Measurements from ENCODE around the gene KCNMA1. TPM values are rescaled to one million over a fixed set of nuclear protein-coding genes. Genes with fewer than 3 reads are reported as not detected.
"Not testable (repeated sequence)": the region's sequence is repeated elsewhere in the genome, so short reads cannot be mapped to it uniquely, and the experiment has no call there.

KCNMA1 gene
- total RNA-seq, 1 experiment from 2014 or later = 143 TPM

DNA sequence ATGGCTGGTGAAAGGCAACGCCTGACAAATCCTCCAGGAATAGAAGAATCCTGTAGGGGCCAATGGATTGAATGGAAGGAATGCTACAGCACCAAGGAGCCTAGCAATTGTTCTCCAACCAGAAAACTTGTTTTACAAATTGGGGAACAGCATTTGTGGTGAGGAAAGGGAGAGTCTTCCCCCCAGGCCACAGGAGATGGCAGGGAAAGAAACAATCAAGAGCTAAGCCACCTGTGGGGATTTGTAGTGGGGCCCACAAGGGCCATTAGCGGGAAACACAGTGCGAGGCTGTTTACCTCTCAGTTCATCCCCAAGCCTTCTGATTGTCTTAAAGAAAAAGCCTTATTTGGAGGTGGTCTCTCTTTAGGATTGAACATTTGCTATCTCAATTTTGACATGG is 48.5 kb upstream of the KCNMA1 start:
- TF ChIP-seq EZH2 (IDR thresholded peaks at IDR 0.05; ENCODE audit: low read length, unreplicated experiment) (no peak), EZH2phosphoT487 (IDR thresholded peaks at IDR 0.05; ENCODE audit: borderline replicate concordance, low read length) (no peak)
- TF ChIP-seq, protein P1, sequence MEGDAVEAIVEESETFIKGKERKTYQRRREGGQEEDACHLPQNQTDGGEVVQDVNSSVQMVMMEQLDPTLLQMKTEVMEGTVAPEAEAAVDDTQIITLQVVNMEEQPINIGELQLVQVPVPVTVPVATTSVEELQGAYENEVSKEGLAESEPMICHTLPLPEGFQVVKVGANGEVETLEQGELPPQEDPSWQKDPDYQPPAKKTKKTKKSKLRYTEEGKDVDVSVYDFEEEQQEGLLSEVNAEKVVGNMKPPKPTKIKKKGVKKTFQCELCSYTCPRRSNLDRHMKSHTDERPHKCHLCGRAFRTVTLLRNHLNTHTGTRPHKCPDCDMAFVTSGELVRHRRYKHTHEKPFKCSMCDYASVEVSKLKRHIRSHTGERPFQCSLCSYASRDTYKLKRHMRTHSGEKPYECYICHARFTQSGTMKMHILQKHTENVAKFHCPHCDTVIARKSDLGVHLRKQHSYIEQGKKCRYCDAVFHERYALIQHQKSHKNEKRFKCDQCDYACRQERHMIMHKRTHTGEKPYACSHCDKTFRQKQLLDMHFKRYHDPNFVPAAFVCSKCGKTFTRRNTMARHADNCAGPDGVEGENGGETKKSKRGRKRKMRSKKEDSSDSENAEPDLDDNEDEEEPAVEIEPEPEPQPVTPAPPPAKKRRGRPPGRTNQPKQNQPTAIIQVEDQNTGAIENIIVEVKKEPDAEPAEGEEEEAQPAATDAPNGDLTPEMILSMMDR (conservative IDR thresholded peaks at IDR 0.05; ENCODE audit: low read depth, low read length) = no peak
- DNase-seq = no peak
- ATAC-seq = no peak
- peaks cover 51% of the 10 kb centered on the region for H3K27me3 ChIP-seq (ENCODE audit: low read length)
- H3K9ac ChIP-seq (ENCODE audit: low read length) = no peak overlapping the region
- no peaks in the 10 kb centered on the region for H3F3A ChIP-seq (ENCODE audit: low read length, unreplicated experiment)
- no peaks in the 10 kb centered on the region for H3K9me3 ChIP-seq (ENCODE audit: low read length)
- H3K9me2 ChIP-seq (replicated peaks; ENCODE audit: low read length) = no peaks in the 10 kb centered on the region
- H3K4me3 ChIP-seq (ENCODE audit: low read length) = no peak overlapping the region
- H4K20me1 ChIP-seq (ENCODE audit: low read length) = no peaks in the 10 kb centered on the region
- no peaks in the 10 kb centered on the region for H3K4me1 ChIP-seq (ENCODE audit: insufficient read depth, low read length)
- no peaks in the 10 kb centered on the region for H3K36me3 ChIP-seq (ENCODE audit: low read depth, low read length)
- intact Hi-C loops (cut with micrococcal nuclease) = no loop called here
- no peaks in the 10 kb centered on the region for H3K79me2 ChIP-seq (ENCODE audit: low read length)
- POLR2A ChIA-PET (ENCODE audit: unreplicated experiment) = no interaction called here
- H2AFZ ChIP-seq (ENCODE audit: low read length) = no peak overlapping the region
- CTCF ChIA-PET = interaction anchor here (0.6 to 0.8 kb wide), 3 partner anchors 25 to 1287 kb away, joined by 3 to 5 read pairs (median 4); no protein-coding TSS in a partner anchor
- no TSS peak for BruUV-seq (replicated peaks)
- H3K27ac ChIP-seq (ENCODE audit: low read length) = no peak overlapping the region
- H3K4me2 ChIP-seq (ENCODE audit: low read length) = no peak overlapping the region

DNA sequence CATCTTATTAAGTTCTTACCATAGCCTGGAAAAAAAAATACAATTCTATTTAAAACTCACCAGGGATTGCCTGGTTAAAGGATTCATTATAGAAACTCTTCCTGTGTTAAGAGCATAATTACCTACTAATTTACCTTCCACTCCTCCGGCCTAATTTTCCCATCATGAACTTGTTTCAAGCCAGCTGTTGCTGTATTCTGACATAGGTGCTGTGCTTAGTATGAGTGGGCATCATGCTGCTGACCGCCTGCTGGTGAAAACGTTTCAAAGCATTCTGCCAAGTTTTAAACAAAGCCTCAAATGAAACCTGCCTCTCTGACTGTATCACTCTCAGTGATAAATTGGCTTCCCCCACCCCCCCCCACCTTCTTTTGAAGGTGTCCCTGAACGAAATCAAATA is 47.8 kb upstream of the KCNMA1 start:
- H3K4me3 ChIP-seq (ENCODE audit: low read length) = no peak overlapping the region
- TF ChIP-seq EZH2 (IDR thresholded peaks at IDR 0.05; ENCODE audit: low read length, unreplicated experiment) = no peak
- TF ChIP-seq EZH2phosphoT487 (IDR thresholded peaks at IDR 0.05; ENCODE audit: borderline replicate concordance, low read length) = no peak
- TF ChIP-seq, protein P1 (conservative IDR thresholded peaks at IDR 0.05; ENCODE audit: low read depth, low read length) = no peak
- H3K4me1 ChIP-seq (ENCODE audit: insufficient read depth, low read length) = no peaks in the 10 kb centered on the region
- no peak overlapping the region for H3K4me2 ChIP-seq (ENCODE audit: low read length)
- H3K27me3 ChIP-seq (ENCODE audit: low read length) = peaks cover 46% of the 10 kb centered on the region
- no peaks in the 10 kb centered on the region for H3K9me2 ChIP-seq (replicated peaks; ENCODE audit: low read length)
- H2AFZ ChIP-seq (ENCODE audit: low read length) = no peak overlapping the region
- no peaks in the 10 kb centered on the region for H4K20me1 ChIP-seq (ENCODE audit: low read length)
- H3K9ac ChIP-seq (ENCODE audit: low read length) = no peak overlapping the region
- H3K9me3 ChIP-seq (ENCODE audit: low read length) = no peaks in the 10 kb centered on the region
- H3K79me2 ChIP-seq (ENCODE audit: low read length) = no peaks in the 10 kb centered on the region
- ChIA-PET CTCF (interaction anchor here (0.7 kb wide), 1 partner anchor 71 kb away, joined by 3 read pairs; no protein-coding TSS in a partner anchor), POLR2A (ENCODE audit: unreplicated experiment) (no interaction called here)
- DNase-seq (no peak), ATAC-seq (no peak)
- no TSS peak for BruUV-seq (replicated peaks)
- no peaks in the 10 kb centered on the region for H3F3A ChIP-seq (ENCODE audit: low read length, unreplicated experiment)
- no peak overlapping the region for H3K27ac ChIP-seq (ENCODE audit: low read length)
- no peaks in the 10 kb centered on the region for H3K36me3 ChIP-seq (ENCODE audit: low read depth, low read length)
- intact Hi-C loops (cut with micrococcal nuclease) = no loop called here

DNA sequence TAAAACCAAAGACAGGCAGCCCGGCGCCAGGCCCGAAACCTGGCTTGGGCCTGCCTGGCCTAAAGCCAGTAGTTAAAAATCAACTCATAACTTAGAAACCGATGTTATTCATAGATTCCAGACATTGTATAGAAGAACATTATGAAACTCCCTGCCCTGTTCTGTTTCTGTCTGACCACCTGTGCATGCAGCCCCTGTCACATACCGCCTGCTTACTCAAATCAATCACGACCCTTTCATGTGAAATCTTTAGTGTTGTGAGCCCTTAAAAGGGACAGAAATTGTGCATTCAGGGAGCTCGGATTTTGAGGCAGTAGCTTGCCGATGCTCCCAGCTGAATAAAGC is 45.5 kb upstream of the KCNMA1 start:
- not testable (repeated sequence) for ATAC-seq

More for the DNA sequence above, 45.5 kb upstream of the KCNMA1 start:
- H3K4me3 ChIP-seq (ENCODE audit: low read length); H2AFZ ChIP-seq (ENCODE audit: low read length); H3K9me2 ChIP-seq (replicated peaks; ENCODE audit: low read length); H3K4me2 ChIP-seq (ENCODE audit: low read length); H3K36me3 ChIP-seq (ENCODE audit: low read depth, low read length); CTCF ChIA-PET; DNase-seq; H3K9me3 ChIP-seq (ENCODE audit: low read length); H3F3A ChIP-seq (ENCODE audit: low read length, unreplicated experiment); H3K79me2 ChIP-seq (ENCODE audit: low read length); intact Hi-C loops (cut with micrococcal nuclease); POLR2A ChIA-PET (ENCODE audit: unreplicated experiment); H4K20me1 ChIP-seq (ENCODE audit: low read length); H3K27ac ChIP-seq (ENCODE audit: low read length); H3K4me1 ChIP-seq (ENCODE audit: insufficient read depth, low read length); H3K9ac ChIP-seq (ENCODE audit: low read length); BruUV-seq (replicated peaks): not testable (repeated sequence)
- H3K27me3 ChIP-seq (ENCODE audit: low read length) = peaks cover 24% of the 10 kb centered on the region

Measured in PC-3 (cell line).